WTC11 (cell line): ENCODE measurements around the gene TM9SF3. TPM values are rescaled to one million over a fixed set of nuclear protein-coding genes. Genes with fewer than 3 reads are reported as not detected.

Experiments used
- ATAC-seq: fragments of 200-7000 bp; cut with Tn5 transposase; 2 replicates; pipeline ENCODE4 v1.10.0; 2021; ENCODE audit warnings: mild to moderate bottlenecking, moderate library complexity
- CTCF ChIA-PET: fragments of 300-600 bp; sonication (Branson Sonifier 250); formaldehyde crosslinking; loops from one replicate; lab custom pipeline; 2021; ENCODE audit warnings: antibody characterized with exemption; lab: Charles Lee
- POLR2A ChIA-PET: fragments of 350-600 bp; sonication (Branson Sonifier 250); formaldehyde crosslinking; loops from one replicate; lab custom pipeline; 2021; ENCODE audit warnings: antibody characterized with exemption; lab: Charles Lee
- DNase-seq: peaks from one replicate; pipeline ENCODE4 v3.0.0; 2021; ENCODE audit warnings: low spot score
- H3K27ac Mint-ChIP-seq: 2 replicates; pipeline ENCODE4 v1.8.0; 2021; ENCODE audit warnings: mixed read lengths
- H3K27me3 Mint-ChIP-seq: 2 replicates; pipeline ENCODE4 v1.8.0; 2021; ENCODE audit warnings: low read depth, mild to moderate bottlenecking, moderate library complexity, mixed read lengths
- H3K36me3 Mint-ChIP-seq: 2 replicates; pipeline ENCODE4 v1.8.0; 2021; ENCODE audit warnings: mixed read lengths
- H3K4me1 Mint-ChIP-seq: 2 replicates; pipeline ENCODE4 v1.8.0; 2022; ENCODE audit warnings: mixed read lengths
- H3K4me3 Mint-ChIP-seq: 2 replicates; pipeline ENCODE4 v1.8.0; 2021; ENCODE audit warnings: mild to moderate bottlenecking, moderate library complexity, mixed read lengths
- H3K9me3 Mint-ChIP-seq: 2 replicates; pipeline ENCODE4 v1.8.0; 2021; ENCODE audit warnings: mixed read lengths
- AFF4 ChIP-seq: sonication (generic); formaldehyde crosslinking; IDR thresholded peaks from 2 replicates; pipeline ENCODE4 v1.8.1; 2023; ENCODE audit warnings: mild to moderate bottlenecking, missing genetic modification reagents, borderline replicate concordance
- CDX4 ChIP-seq: fragments of 250-450 bp; sonication (Bioruptor Pico); IDR thresholded peaks from 2 replicates; pipeline ENCODE4 v1.9.0; 2021; ENCODE audit warnings: moderate library complexity, mild to moderate bottlenecking, inconsistent platforms, borderline replicate concordance
- CREB1 ChIP-seq: sonication (generic); formaldehyde crosslinking; IDR thresholded peaks from 2 replicates; pipeline ENCODE4 v1.8.0; 2023; ENCODE audit warnings: mild to moderate bottlenecking, missing genetic modification reagents
- E2F1 ChIP-seq: sonication (generic); formaldehyde crosslinking; IDR thresholded peaks from 2 replicates; pipeline ENCODE4 v1.8.0; 2022; ENCODE audit warnings: mild to moderate bottlenecking, missing genetic modification reagents
- ETV6 ChIP-seq: sonication (generic); formaldehyde crosslinking; IDR thresholded peaks from 2 replicates; pipeline ENCODE4 v1.8.1; 2022; ENCODE audit warnings: mild to moderate bottlenecking, missing genetic modification reagents
- FOXP1 ChIP-seq: sonication (generic); formaldehyde crosslinking; IDR thresholded peaks from 2 replicates; pipeline ENCODE4 v1.8.0; 2022; ENCODE audit warnings: missing genetic modification reagents, mild to moderate bottlenecking, moderate library complexity, borderline replicate concordance
- HMGA2 ChIP-seq: fragments of 250-450 bp; sonication (Bioruptor Pico); IDR thresholded peaks from 2 replicates; pipeline ENCODE4 v1.4.0; 2021; ENCODE audit warnings: mild to moderate bottlenecking, moderate library complexity
- IRF2 ChIP-seq: sonication (generic); formaldehyde crosslinking; IDR thresholded peaks from 2 replicates; pipeline ENCODE4 v1.8.0; 2022; ENCODE audit warnings: low read depth, missing genetic modification reagents, borderline replicate concordance
- JUN ChIP-seq: sonication (generic); formaldehyde crosslinking; IDR thresholded peaks from 2 replicates; pipeline ENCODE4 v1.8.0; 2023; ENCODE audit warnings: mild to moderate bottlenecking, missing genetic modification reagents
- NFE2L1 ChIP-seq: sonication (generic); formaldehyde crosslinking; IDR thresholded peaks from 2 replicates; pipeline ENCODE4 v1.8.1; 2023; ENCODE audit warnings: missing genetic modification reagents
- NFYB ChIP-seq: sonication (generic); formaldehyde crosslinking; conservative IDR thresholded peaks from 2 replicates; pipeline ENCODE4 v1.8.0; 2022; ENCODE audit warnings: low read depth, missing genetic modification reagents
- RELA ChIP-seq: sonication (generic); formaldehyde crosslinking; IDR thresholded peaks from 2 replicates; pipeline ENCODE4 v1.8.1; 2022; ENCODE audit warnings: missing genetic modification reagents, mild to moderate bottlenecking, borderline replicate concordance
- SMAD4 ChIP-seq: sonication (generic); formaldehyde crosslinking; IDR thresholded peaks from 2 replicates; pipeline ENCODE4 v1.8.0; 2022; ENCODE audit warnings: mild to moderate bottlenecking, missing genetic modification reagents
- SOX15 ChIP-seq: fragments of 250-450 bp; sonication (Bioruptor Pico); IDR thresholded peaks from 2 replicates; pipeline ENCODE4 v1.9.0; 2021; ENCODE audit warnings: mild to moderate bottlenecking
- ZBTB21 ChIP-seq: sonication (generic); formaldehyde crosslinking; IDR thresholded peaks from 2 replicates; pipeline ENCODE4 v1.8.1; 2023; ENCODE audit warnings: mild to moderate bottlenecking, missing genetic modification reagents, borderline replicate concordance
- ZMAT4 ChIP-seq: fragments of 250-450 bp; sonication (Bioruptor Pico); IDR thresholded peaks from 2 replicates; pipeline ENCODE4 v1.9.0; 2021; ENCODE audit warnings: mild to moderate bottlenecking
- ZNF219 ChIP-seq: sonication (generic); formaldehyde crosslinking; IDR thresholded peaks from 2 replicates; pipeline ENCODE4 v1.8.0; 2023; ENCODE audit warnings: missing genetic modification reagents, mild to moderate bottlenecking, borderline replicate concordance
- ZNF396 ChIP-seq: fragments of 250-450 bp; sonication (Bioruptor Pico); IDR thresholded peaks from 2 replicates; pipeline ENCODE4 v1.8.0; 2021; ENCODE audit warnings: mild to moderate bottlenecking, moderate library complexity, borderline replicate concordance
- total RNA-seq: library from RNA; stranded (reverse); gene quantifications from 3 replicates; pipeline ENCODE4 v1.2.3, GENCODE V29; 2021
- TF ChIP-seq, protein P1 (sequence below): sonication (generic); formaldehyde crosslinking; conservative IDR thresholded peaks from 2 replicates; pipeline ENCODE4 v1.8.1; 2023; ENCODE audit warnings: mild to moderate bottlenecking, low read depth, missing genetic modification reagents, moderate library complexity
- TF ChIP-seq, protein P2 (sequence below): sonication (generic); formaldehyde crosslinking; IDR thresholded peaks from 2 replicates; pipeline ENCODE4 v1.8.0; 2023; ENCODE audit warnings: missing genetic modification reagents

The TM9SF3 gene
- total RNA-seq, 1 experiment from 2014 or later, result 116 TPM

GRCh38 chr10:96598846-96599245 lies 12.0 kb upstream of the TM9SF3 start:
- Mint-ChIP-seq H3K27ac (no peak overlapping the region), H3K4me1 (peaks cover 6% of the 10 kb centered on the region), H3K4me3 (no peak overlapping the region), H3K9me3 (no peaks in the 10 kb centered on the region), H3K36me3 (no peaks in the 10 kb centered on the region), H3K27me3 (no peaks in the 10 kb centered on the region)
- POLR2A ChIA-PET, result no interaction called here
- ATAC-seq, result no peak
- DNase-seq, result no peak
- no peak for TF ChIP-seq E2F1
- no peak for TF ChIP-seq JUN
- TF ChIP-seq SMAD4 (CRISPR knock-in tag), result no peak
- TF ChIP-seq RELA (CRISPR knock-in tag), result no peak
- no peak for TF ChIP-seq ZNF219
- TF ChIP-seq ETV6 (CRISPR knock-in tag), result no peak
- TF ChIP-seq, protein P1, sequence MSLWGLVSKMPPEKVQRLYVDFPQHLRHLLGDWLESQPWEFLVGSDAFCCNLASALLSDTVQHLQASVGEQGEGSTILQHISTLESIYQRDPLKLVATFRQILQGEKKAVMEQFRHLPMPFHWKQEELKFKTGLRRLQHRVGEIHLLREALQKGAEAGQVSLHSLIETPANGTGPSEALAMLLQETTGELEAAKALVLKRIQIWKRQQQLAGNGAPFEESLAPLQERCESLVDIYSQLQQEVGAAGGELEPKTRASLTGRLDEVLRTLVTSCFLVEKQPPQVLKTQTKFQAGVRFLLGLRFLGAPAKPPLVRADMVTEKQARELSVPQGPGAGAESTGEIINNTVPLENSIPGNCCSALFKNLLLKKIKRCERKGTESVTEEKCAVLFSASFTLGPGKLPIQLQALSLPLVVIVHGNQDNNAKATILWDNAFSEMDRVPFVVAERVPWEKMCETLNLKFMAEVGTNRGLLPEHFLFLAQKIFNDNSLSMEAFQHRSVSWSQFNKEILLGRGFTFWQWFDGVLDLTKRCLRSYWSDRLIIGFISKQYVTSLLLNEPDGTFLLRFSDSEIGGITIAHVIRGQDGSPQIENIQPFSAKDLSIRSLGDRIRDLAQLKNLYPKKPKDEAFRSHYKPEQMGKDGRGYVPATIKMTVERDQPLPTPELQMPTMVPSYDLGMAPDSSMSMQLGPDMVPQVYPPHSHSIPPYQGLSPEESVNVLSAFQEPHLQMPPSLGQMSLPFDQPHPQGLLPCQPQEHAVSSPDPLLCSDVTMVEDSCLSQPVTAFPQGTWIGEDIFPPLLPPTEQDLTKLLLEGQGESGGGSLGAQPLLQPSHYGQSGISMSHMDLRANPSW (CRISPR knock-in tag), result no peak
- no peak for TF ChIP-seq ZMAT4 (CRISPR knock-in tag)
- TF ChIP-seq NFYB (CRISPR knock-in tag), result no peak
- no peak for TF ChIP-seq IRF2
- no peak for TF ChIP-seq CREB1 (CRISPR knock-in tag)
- TF ChIP-seq SOX15 (CRISPR knock-in tag), result no peak
- TF ChIP-seq FOXP1 (CRISPR knock-in tag), result no peak
- TF ChIP-seq AFF4 (CRISPR knock-in tag), result no peak
- TF ChIP-seq CDX4, result no peak
- TF ChIP-seq, protein P2, sequence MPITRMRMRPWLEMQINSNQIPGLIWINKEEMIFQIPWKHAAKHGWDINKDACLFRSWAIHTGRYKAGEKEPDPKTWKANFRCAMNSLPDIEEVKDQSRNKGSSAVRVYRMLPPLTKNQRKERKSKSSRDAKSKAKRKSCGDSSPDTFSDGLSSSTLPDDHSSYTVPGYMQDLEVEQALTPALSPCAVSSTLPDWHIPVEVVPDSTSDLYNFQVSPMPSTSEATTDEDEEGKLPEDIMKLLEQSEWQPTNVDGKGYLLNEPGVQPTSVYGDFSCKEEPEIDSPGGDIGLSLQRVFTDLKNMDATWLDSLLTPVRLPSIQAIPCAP (CRISPR knock-in tag), result no peak
- TF ChIP-seq ZBTB21 (CRISPR knock-in tag), result no peak
- no peak for TF ChIP-seq ZNF396 (CRISPR knock-in tag)
- TF ChIP-seq NFE2L1 (CRISPR knock-in tag), result no peak
- TF ChIP-seq HMGA2 (CRISPR knock-in tag), result no peak
- CTCF ChIA-PET, result no interaction called here
